ENCODE measurements around the gene SH3BP1.

SH3BP1 gene

GRCh38 chr22:37616201-37617083 is 23.0 kb upstream of the SH3BP1 start:
- DNase-seq (ENCODE audit: low read depth in 2 of 2) = no peak

DNA sequence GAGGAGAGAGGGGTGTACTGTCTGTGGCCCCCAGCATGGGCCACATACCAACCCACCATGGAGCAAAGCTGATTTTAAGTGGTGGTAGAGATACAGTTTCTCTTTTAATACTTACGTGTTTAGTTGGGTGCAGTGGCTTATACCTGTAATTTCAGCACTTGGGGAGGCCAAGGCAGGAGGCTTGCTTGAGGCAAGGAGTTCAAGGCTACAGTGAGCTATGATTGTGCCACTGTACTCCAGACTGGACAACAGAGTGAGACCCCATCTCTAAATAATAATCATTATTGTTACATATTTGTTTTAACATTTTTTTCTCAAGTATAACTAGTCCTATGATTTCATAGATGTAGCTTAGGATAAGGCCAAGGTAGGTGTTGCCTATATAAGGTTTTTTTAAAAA is 22.0 kb upstream of the SH3BP1 start:
- DNase-seq (ENCODE audit: low read depth in 2 of 2) = no peak

DNA sequence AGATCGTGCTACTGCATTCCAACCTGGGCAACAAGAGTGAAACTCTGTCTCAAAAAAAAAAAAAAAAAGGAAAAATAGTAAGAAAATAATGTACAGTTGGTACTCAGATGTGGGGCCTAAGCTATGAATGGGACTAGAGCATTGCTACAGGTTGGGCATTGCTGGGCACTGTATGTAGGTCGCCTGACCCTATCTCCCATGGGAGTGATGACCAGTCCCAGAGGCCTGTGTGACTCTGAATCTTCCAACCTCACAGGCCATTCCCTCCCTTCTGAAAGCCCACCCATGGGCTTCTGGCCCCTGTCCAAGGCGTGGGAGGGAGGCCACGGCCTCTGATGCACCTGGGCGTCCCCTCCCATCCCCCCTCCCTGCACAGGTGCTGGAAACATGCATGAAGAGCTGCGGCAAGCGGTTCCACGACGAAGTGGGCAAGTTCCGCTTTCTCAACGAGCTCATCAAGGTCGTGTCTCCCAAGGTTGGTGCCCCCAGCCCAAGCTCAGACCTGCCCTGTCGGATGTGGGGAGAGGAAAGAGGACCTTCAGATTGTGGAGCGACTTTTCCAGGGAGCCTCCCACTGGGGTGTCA is 21.3 kb upstream of the SH3BP1 start:
- no peak for DNase-seq (ENCODE audit: low read depth in 2 of 2)

DNA sequence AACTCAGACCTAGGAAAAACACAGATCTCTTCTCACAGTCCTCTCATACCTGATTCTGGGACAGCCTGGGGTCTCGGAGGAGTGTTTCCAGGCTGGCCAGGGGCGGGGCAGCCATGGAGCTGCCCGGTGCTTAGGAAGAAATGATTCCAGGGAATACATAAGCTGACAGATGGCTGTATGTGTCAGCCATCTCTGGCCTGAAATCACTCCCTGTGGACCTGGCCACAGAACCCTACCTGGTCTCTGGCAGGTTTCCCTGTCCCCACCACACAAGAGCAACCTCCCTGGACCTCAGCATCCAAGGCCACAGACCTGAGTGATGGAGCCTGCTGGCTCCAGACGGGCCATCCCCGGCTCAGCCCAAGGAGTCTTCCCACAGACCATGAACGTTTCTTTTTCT is 20.8 kb upstream of the SH3BP1 start:
- no peak for DNase-seq (ENCODE audit: low read depth in 2 of 2)

GRCh38 chr22:37619991-37620390 is 19.5 kb upstream of the SH3BP1 start:
- DNase-seq (ENCODE audit: low read depth in 2 of 2) = no peak

DNA sequence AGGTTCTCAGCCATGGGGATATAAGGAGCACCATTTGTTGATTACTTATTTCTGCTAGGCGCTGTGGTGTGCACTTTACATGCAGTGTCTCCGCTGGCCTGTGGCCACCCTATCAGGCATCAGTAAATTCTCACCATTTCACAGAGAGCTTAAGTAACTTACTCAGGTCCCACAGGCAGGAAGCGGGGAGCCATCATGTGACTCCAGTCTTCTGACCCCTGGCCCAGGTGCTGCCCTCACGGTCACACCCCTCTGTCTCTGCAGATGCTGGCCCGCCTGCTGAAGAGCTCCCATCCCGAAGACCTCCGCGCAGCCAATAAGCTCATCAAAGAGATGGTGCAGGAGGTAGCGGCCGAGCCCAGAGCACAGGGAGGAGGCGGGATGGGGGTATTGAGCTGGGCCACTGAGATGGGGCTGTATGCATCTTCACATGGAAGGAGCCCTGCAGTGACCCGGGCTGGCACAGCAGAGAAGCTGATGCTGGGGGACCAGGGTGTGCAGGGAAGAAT is 18.1 kb upstream of the SH3BP1 start:
- no peak for DNase-seq (ENCODE audit: low read depth in 2 of 2)

DNA sequence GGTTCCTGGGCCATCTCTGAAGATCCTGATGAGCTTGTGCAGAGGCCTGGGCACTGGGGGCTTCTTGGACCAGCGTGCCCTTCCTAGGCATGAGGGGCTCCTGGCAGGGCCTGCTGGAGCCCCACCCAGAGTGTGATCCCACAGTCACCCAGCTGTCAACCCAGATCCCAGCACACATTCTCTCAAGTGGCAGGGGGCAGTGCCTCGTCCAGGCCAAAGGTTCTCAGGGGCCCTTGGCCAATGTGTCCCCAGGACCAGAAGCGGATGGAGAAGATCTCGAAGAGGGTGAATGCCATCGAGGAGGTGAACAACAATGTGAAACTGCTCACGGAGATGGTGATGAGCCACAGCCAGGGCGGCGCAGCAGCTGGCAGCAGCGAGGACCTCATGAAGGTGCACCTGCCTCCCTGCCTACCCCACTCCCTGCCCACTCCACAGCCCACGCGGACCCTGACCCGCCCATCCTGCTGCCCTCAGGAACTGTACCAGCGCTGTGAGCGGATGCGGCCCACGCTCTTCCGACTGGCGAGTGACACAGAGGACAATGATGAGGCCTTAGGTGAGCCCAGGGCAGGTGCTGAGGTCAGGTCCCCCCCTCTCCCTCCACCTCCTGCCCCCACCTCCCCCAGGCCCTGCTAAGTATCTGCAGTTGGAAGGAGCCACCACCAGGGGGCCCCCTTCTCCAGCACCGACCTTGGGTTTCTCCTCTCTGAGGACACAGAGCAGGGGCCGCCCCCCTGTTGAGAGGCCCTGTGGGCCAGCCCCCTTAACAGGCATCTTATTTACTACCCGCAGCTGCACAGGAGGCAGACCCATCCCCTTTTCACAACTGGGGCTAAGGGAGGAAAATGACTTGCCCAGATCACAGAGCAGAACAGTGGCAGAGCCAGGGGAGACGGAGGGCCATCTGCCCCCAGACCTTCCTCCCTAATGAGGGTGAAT is 16.1 kb upstream of the SH3BP1 start:
- peak; percentile 67 to 69 for DNase-seq (ENCODE audit: low read depth in 2 of 2)

- no peak for DNase-seq (ENCODE audit: low read depth in 2 of 2)
Measured at GRCh38 chr22:37624017-37624365, 15.5 kb upstream of the SH3BP1 start.

GRCh38 chr22:37624876-37625275 is 14.6 kb upstream of the SH3BP1 start:
- DNase-seq (ENCODE audit: low read depth in 2 of 2) = no peak

DNA sequence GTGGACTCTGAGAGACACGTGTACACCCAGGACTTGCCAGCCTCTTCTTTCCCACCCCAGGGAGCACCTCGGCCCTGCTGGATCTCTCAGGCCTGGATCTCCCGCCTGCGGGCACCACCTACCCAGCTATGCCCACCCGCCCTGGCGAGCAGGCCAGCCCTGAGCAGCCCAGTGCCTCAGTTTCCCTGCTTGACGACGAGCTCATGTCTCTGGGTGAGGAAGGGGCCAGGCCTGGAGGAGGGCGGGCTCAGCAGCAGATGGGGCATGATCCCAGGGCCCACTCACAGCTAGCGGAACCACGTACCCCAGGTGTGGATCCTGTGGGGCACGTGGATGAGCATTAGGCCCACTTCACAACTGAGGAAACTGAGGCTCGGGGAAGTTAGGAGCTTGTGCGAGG is 13.7 kb upstream of the SH3BP1 start:
- DNase-seq (ENCODE audit: low read depth in 2 of 2) = no peak

DNA sequence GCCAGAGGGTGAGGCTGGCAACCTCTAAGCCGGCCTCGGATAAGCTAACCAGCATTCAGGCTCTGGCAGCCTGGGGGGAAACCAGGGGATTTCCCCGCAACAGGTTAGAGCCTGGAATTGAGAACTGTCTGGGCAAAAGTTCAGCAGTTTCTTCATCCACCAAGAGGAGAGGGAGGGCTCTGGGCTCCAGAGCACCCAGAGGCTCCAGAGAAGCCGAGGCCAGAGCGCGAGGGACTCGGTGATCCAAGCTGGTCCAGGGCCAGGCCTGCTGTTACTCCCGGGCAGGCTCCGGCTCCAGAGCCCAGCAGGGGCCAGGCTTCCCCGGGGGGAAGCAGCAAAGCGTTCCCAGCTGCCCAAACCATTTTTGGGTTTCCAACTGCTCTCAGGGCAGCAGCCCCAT is 13.3 kb upstream of the SH3BP1 start:
- no peak for DNase-seq (ENCODE audit: low read depth in 2 of 2)

DNA sequence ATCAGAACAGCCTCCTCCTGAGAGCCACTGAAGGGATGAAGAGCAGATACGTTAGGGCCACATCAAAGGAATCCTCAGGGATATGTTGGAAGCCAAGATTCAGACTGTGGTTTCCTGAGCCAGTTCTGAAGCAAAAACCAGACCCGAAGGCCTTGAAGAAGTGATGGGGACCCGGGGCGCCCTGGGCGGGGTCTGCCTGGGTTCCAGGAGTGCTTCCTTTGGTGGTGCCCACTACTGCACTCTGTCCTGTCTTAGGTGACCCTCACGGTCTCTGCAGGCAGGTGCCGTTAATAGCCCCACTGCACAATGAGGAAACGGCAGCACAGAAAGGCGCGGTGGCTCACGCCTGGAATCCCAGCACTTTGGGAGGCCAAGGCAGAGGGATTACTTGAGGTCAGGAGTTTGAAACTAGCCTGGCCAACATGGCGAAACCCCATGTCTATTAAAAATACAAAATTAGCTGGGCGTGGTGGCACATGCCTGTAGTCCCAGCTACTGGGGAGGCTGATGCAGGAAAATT is 12.9 kb upstream of the SH3BP1 start:
- DNase-seq (ENCODE audit: low read depth in 2 of 2) = no peak

DNA sequence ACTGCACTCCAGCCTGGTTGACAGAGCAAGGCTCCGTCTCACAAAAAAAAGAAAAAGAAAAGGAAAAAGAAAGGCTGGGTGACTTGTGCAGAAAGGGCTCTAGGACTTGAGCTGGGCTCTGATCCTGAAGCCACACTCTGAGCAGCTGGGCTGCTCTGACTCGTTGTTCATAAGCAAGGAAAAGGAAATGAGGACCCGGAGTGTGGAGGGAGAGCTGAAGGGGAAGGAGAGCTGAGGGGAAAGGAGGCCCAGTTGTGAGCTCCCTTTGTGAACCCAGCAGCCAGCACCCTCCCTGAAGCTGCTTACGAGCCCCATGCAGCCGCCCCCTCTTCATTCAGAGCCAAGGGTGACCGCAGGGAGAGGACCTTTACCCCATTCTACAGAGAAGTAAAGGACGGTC is 12.3 kb upstream of the SH3BP1 start:
- no peak for DNase-seq (ENCODE audit: low read depth in 2 of 2)

GRCh38 chr22:37627545-37627944 is 11.9 kb upstream of the SH3BP1 start:
- no peak for DNase-seq (ENCODE audit: low read depth in 2 of 2)

DNA sequence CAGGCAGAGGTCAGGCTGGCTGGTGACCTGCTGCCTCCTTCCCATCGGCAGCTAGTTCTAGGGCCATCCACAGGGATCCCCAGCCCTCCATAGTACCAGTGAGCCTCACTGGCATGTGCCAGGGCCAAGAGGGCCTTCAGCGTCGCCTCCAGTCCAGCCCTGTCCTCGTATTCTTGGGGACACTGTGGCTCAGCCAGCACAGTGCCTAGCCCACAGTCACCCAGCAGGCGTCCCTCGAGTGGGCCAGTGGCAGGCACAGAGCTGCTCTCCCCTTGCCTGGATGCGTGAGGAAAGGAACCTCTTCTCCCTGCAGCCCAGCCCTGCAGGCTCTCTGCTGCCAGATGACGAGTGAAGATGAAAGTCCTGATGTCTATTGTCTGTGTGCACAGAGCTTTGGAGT is 10.6 kb upstream of the SH3BP1 start:
- DNase-seq (ENCODE audit: low read depth in 2 of 2) = no peak

DNA sequence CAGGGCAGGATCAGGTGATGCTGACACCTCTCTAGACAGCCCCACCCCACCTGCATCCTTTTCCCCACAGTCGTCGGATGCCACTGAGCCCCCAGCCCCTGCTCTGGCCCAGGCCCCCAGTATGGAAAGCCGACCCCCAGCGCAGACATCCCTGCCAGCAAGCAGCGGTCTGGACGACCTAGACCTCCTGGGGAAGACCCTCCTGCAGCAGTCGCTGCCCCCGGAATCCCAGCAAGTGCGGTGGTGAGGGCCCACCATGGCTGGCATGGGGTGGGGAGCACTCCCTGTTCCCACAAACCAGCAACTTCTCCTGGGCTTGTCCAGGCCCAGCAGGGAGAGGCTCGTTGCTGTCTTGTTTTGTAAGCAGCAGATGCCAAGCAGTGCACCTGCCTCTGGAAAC is 9.5 kb upstream of the SH3BP1 start:
- DNase-seq (ENCODE audit: low read depth in 2 of 2) = no peak

GRCh38 chr22:37630839-37631435 is 8.5 kb upstream of the SH3BP1 start:
- no peak for DNase-seq (ENCODE audit: low read depth in 2 of 2)

DNA sequence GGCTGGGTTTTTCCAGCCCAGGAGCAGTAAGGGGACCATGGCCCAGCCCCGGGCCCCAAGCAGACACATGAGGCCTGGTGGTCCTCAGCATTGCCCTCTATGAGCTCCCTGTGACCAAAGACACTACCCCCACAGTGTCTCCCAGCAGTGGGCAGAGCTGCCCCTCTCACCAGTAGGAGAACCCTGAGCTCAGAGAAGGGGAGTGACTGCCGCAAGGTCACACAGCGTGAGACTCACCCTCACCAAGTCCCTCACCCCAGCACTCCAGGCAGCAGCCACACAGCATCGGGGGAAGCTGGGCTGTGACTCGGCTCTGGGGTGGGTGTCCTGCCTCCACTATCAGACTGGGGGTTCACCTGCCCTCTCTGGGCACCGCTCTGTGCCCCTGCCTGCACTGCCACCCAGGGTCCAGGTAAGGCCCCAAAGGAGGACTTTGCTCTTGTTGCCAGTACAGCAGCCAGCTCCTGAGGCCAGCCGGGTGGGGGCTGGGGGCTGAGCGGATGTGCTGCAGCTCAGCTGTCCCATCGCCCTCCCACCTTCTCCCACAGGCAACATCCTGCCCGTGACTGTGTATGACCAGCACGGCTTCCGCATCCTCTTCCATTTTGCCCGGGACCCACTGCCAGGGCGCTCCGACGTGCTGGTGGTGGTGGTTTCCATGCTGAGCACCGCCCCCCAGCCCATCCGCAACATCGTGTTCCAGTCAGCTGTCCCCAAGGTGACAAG is 7.9 kb upstream of the SH3BP1 start:
- no peak for DNase-seq (ENCODE audit: low read depth in 2 of 2)

GRCh38 chr22:37632174-37633088 is 7.0 kb upstream of the SH3BP1 start:
- DNase-seq (ENCODE audit: low read depth in 2 of 2) = no peak

DNA sequence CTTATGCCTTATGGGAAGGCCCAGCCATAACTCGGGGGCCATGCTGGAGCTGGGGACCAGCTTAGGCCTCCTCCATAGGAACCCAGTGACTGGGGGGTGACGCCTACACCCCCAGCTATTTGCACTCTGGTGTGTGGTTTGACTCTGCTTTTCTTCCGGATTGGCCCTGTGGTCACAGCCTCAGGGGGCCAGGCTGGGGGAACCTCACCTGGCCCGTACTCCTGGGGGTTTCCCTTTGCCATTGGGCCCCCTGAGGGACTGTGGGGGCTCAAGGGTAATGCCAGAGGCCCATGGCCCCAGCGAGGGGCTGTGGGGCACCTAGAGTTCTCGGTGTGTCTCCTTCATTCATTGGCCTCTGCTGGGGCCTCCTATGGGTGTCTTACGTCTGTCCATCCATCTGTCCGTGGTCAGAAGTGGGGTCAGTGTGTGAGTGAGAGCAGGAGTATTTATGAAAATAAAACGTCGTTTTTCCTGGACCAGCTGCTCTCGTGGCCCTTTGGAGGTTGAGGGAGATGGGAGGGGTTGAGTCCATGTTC is 6.3 kb upstream of the SH3BP1 start:
- DNase-seq (ENCODE audit: low read depth in 2 of 2) = no peak
